ENCODE results near the gene NDUFV3.
A peak's percentile ranks its signal among the peaks of the same experiment; 100 is the strongest.
"Not testable (repeated sequence)": the region's sequence is repeated elsewhere in the genome, so short reads cannot be mapped to it uniquely, and the experiment has no call there.

Gene NDUFV3

DNA sequence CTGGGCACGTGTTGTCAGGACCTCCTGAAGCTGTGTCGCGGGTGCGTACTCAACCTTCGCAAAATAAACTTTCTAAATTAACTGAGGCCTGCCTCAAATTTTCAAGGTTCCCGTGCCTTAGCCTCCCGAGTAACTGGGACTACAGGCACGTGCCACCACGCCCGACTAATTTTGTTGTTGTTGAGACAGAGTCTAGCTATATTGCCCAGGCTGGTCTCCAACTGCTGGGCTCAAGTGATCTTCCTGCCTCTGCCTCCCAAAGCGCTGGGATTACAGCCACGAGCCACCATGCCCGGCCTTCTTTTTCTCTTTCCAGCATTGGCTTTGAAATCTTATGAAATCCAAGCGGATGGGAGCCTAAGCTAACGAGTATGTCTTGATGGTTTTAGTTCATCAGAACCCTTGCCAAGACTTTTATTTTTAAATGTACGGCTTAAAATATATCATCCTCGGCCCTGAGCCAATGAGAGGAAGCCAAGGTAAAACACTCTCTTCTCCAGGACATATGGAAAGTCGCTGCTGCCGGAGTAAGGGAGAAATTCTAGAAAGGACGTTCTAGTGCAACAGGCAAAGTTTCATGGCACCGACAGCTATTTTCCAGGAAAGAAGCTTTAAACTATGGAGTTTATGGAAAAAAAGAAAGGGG is 45.0 kb downstream of the NDUFV3 start:
- H3K27ac ChIP-seq: no peak overlapping the region
- TF ChIP-seq, protein P1, sequence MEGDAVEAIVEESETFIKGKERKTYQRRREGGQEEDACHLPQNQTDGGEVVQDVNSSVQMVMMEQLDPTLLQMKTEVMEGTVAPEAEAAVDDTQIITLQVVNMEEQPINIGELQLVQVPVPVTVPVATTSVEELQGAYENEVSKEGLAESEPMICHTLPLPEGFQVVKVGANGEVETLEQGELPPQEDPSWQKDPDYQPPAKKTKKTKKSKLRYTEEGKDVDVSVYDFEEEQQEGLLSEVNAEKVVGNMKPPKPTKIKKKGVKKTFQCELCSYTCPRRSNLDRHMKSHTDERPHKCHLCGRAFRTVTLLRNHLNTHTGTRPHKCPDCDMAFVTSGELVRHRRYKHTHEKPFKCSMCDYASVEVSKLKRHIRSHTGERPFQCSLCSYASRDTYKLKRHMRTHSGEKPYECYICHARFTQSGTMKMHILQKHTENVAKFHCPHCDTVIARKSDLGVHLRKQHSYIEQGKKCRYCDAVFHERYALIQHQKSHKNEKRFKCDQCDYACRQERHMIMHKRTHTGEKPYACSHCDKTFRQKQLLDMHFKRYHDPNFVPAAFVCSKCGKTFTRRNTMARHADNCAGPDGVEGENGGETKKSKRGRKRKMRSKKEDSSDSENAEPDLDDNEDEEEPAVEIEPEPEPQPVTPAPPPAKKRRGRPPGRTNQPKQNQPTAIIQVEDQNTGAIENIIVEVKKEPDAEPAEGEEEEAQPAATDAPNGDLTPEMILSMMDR (conservative IDR thresholded peaks at IDR 0.05): no peak

GRCh38 chr21:42938606-42938995 is 45.5 kb downstream of the NDUFV3 start:
- H3K27ac ChIP-seq: not testable (repeated sequence)

GRCh38 chr21:42939582-42940413 is 46.7 kb downstream of the NDUFV3 start:
- 0 out of 2 replicates have a peak overlapping the region, but pooled peaks have one; percentile 1 for H3K27ac ChIP-seq
- TF ChIP-seq, protein P1 (conservative IDR thresholded peaks at IDR 0.05): no peak

DNA sequence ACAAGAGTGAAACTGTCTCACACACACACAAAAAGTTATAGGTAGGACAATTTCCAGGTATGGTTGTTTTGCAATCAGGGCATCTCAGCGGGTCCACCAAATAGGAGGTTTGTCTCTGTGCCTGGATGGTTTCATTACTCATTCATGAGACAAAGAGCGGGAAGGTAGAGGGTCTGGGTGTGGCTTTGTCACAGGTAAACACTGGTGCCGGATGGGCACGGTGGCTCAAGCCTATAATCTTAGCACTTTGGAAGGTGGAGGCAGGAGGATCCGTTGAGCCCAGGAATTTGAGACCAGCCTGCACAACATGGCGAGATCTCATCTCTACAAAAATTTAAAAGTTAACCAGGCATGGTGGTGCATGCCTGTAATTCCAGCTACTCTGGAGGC is 48.6 kb downstream of the NDUFV3 start:
- no peak overlapping the region for H3K27ac ChIP-seq
- TF ChIP-seq, protein P1 (conservative IDR thresholded peaks at IDR 0.05): no peak

DNA sequence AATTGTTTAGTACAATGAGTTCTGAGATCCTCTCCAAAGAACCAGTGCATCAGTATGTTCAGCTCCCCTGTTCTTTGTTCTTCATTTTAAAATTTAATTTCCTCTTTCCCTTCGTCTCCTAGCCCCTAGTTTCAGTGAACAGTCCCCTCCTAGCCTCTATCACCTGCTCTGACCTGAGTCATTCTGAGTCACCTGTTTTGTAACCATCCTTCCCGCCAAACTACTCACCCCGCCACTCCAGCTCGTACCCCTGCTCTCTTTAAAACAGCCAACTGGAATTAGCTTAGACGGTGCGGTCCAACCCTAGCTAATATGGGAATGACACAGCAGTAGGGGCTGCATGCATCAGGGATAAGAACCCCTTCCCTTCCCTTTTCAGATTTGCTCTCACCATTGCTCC is 49.1 kb downstream of the NDUFV3 start:
- no peak overlapping the region for H3K27ac ChIP-seq

GRCh38 chr21:42949094-42949755 is 56.1 kb downstream of the NDUFV3 start:
- H3K27ac ChIP-seq: not testable (repeated sequence)

More for the DNA sequence above, 49.1 kb downstream of the NDUFV3 start:
- TF ChIP-seq, protein P1 (conservative IDR thresholded peaks at IDR 0.05): no peak

DNA sequence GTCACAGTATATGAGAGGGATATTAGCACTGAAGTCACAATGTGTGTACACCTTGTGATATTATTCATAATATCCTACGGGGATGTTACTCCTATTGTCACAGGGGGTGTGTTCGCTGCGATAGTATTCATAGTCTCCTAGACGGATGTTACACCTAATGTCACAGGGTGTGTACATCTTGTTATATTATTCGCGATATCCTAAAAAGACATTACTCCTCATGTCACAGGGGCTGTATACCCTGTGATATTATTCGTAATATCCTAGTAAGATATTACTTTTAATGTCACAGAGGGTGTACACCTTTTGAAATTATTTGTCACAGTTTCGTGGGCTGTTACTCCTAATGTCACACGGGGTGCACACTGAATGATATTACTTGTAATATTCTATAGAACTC is 58.1 kb downstream of the NDUFV3 start:
- H3K27ac ChIP-seq: not testable (repeated sequence)

GRCh38 chr21:42956824-42957630 is 63.9 kb downstream of the NDUFV3 start:
- H3K27ac ChIP-seq: peak overlapping the region; percentile 99
- TF ChIP-seq, protein P1 (conservative IDR thresholded peaks at IDR 0.05): no peak

DNA sequence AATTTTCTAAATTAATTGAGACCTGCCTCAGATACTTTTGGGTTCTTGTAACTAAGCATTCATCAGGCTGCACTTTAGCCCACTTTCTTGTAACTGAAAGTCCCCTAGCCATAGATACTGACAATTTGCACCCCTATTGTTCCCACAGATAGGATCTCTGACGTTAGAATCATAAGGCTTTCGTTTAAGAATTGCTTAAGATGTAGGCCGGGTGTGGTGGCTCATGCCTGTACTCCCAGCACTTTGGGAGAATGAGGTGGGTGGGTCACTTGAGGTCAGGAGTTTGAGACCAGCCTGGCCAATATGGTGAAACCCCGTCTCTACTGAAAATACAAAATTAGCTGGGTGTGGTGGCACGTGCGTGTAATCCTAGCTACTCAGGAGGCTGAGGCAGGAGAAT is 65.0 kb downstream of the NDUFV3 start:
- H3K27ac ChIP-seq: peak overlapping the region; percentile 99; the same call in 1 of the 2 replicates
